GM12878 (cell line): ENCODE measurements around the gene CRTAP. TPM values are rescaled to one million over a fixed set of nuclear protein-coding genes. Genes with fewer than 3 reads are reported as not detected.

ENCODE experiments used
- ATAC-seq: fragments of 200-7000 bp; cut with Tn5 transposase; 3 replicates; pipeline ENCODE4 v1.9.1; 2020; ENCODE audit warnings: mild to moderate bottlenecking, moderate library complexity
- BruUV-seq: library from RNA; stranded (reverse); fragments of 400-500 nt; replicated peaks from 2 replicates; lab custom pipeline; 2021; lab: Mats Ljungman, UMichigan
- CTCF ChIA-PET: fragments of 300-600 bp; sonication (Branson Sonifier 250); formaldehyde crosslinking; extraction: SDS; loops from one replicate; lab custom pipeline; 2021; ENCODE audit warnings: inconsistent platforms; lab: Yijun Ruan, JAX
- POLR2A ChIA-PET: fragments of 350-600 bp; formaldehyde crosslinking; extraction: SDS; loops from one replicate; lab custom pipeline; 2021; ENCODE audit warnings: inconsistent platforms; lab: Charles Lee
- RAD21 ChIA-PET: fragments of 300-600 bp; sonication (Branson Sonifier 250); formaldehyde crosslinking; loops from one replicate; lab custom pipeline; 2023; ENCODE audit warnings: antibody characterized with exemption; ENCODE audit not compliant: unreplicated experiment; lab: Charles Lee
- SMC1A ChIA-PET: fragments of 300-600 bp; sonication (Branson Sonifier 250); formaldehyde crosslinking; loops from one replicate; lab custom pipeline; 2023; ENCODE audit not compliant: unreplicated experiment, uncharacterized antibody; lab: Charles Lee
- DNase-seq: peaks from one replicate; pipeline ENCODE4 v3.0.0-alpha.2; 2011; ENCODE audit warnings: low read depth, low spot score
- FAIRE-seq: peaks from 3 replicates; lab custom pipeline; 2011; peaks lifted over from hg19 to GRCh38; lab: Jason Lieb, UNC
- H2AFZ ChIP-seq: 2 replicates; pipeline ENCODE4 v1.6.0; 2011; ENCODE audit warnings: low read depth, low read length, control low read depth; ENCODE audit not compliant: control insufficient read depth
- H3K27ac ChIP-seq: 2 replicates; pipeline ENCODE4 v1.5.1; 2011; ENCODE audit warnings: control low read depth; ENCODE audit not compliant: control insufficient read depth, insufficient read depth
- H3K27me3 ChIP-seq, 2 experiments: replicated peaks in 1 of 2; 2 replicates each; pipeline versions ENCODE4 v1.6.0 to v1.6.1; 2011; ENCODE audit warnings: low read length in 1 of 2; ENCODE audit not compliant: control insufficient read depth in 2 of 2, insufficient read depth in 2 of 2
- H3K36me3 ChIP-seq, 2 experiments: 2 replicates each; pipeline ENCODE4 v1.5.1; 2011; ENCODE audit warnings: low read length in 1 of 2; ENCODE audit not compliant: control insufficient read depth in 2 of 2, insufficient read depth in 2 of 2
- H3K4me1 ChIP-seq: 2 replicates; pipeline ENCODE4 v1.6.1; 2011; ENCODE audit warnings: mild to moderate bottlenecking, low read length, moderate library complexity, mixed read lengths; ENCODE audit not compliant: control insufficient read depth, insufficient read depth
- H3K4me2 ChIP-seq: 2 replicates; pipeline ENCODE4 v1.6.0; 2011; ENCODE audit warnings: control low read depth; ENCODE audit not compliant: control insufficient read depth, insufficient read depth
- H3K4me3 ChIP-seq: fragments of 200-600 bp; sonication (generic); 2 replicates; pipeline ENCODE4 v1.5.1; 2016
- H3K79me2 ChIP-seq: 2 replicates; pipeline ENCODE4 v1.6.0; 2011; ENCODE audit warnings: low read length; ENCODE audit not compliant: control insufficient read depth, insufficient read depth
- H3K9ac ChIP-seq: 2 replicates; pipeline ENCODE4 v1.8.0; 2011; ENCODE audit warnings: low read length, control low read depth, mixed read lengths; ENCODE audit not compliant: control insufficient read depth, insufficient read depth
- H3K9me3 ChIP-seq: replicated peaks from 3 replicates; pipeline ENCODE4 v1.5.1; 2011; ENCODE audit warnings: mild to moderate bottlenecking, low read length; ENCODE audit not compliant: control insufficient read depth, insufficient read depth
- H4K20me1 ChIP-seq: 2 replicates; pipeline ENCODE4 v1.6.0; 2011; ENCODE audit not compliant: control insufficient read depth, insufficient read depth
- BHLHE40 ChIP-seq, 2 experiments: fragments of 450-650 bp in 1 of 2; IDR thresholded peaks; 2 replicates each; pipeline ENCODE4 v1.6.1; 2011 to 2017; ENCODE audit warnings: low read depth in 2 of 2, borderline replicate concordance in 1 of 2, improper control_type of control experiment in 1 of 2, low read length in 1 of 2, mild to moderate bottlenecking in 1 of 2
- HCFC1 ChIP-seq: fragments of 150-350 bp; IDR thresholded peaks from 2 replicates; pipeline ENCODE4 v1.6.1; 2014; ENCODE audit warnings: low read length
- KDM1A ChIP-seq: fragments of 200-600 bp; sonication (generic); IDR thresholded peaks from 2 replicates; pipeline ENCODE4 v1.6.1; 2016; ENCODE audit warnings: borderline replicate concordance
- PAX5 ChIP-seq: IDR thresholded peaks from 2 replicates; pipeline ENCODE4 v1.6.1; 2011; ENCODE audit warnings: low read depth, low read length, borderline replicate concordance
- POLR2AphosphoS2 ChIP-seq: IDR thresholded peaks from 2 replicates; pipeline ENCODE4 v1.6.1; 2011; ENCODE audit warnings: low read depth, mild to moderate bottlenecking, low read length, improper control_type of control experiment, moderate library complexity
- RELA ChIP-seq: fragments of 450-650 bp; IDR thresholded peaks from 2 replicates; pipeline ENCODE4 v1.8.0; 2014; ENCODE audit warnings: borderline replicate concordance; ENCODE audit not compliant: partially characterized antibody
- WGBS: methylation state at CpG from one replicate; pipeline ENCODE4 v1.1.6; 2016; ENCODE audit warnings: low lambda C conversion rate; ENCODE audit not compliant: insufficient replicate concordance, insufficient coverage; ENCODE audit errors: missing lambda C conversion rate; 5-methylcytosine and 5-hydroxymethylcytosine counted together
- in situ Hi-C: fragments of 300-500 bp; cut with MboI; formaldehyde crosslinking; loops from 9 replicates; pipeline ENCODE4 v1.14.3; 2018; ENCODE audit warnings: mixed read lengths
- intact Hi-C: fragments of 100-400 bp; cut with micrococcal nuclease; formaldehyde crosslinking; loops from one replicate; pipeline ENCODE4 v1.14.2; 2022; ENCODE audit not compliant: unreplicated experiment
- polyA plus RNA-seq, 11 experiments: library from polyadenylated mRNA; depleted of rRNA in 4 of 11; unstranded in 6 of 11; stranded (reverse) in 5 of 11; fragments of >200 nt; fragmentation: Nextera tagmentation in 4 of 11; fragmentation: Illumina TruSeq in 1 of 11; extraction: Ambion mirVana in 4 of 11; extraction: Trizol in 1 of 11; gene quantifications; 1 replicate in 1 of 11; 2 replicates in 10 of 11; pipeline versions ENCODE4 v1.2.1 to v1.2.3, GENCODE V29; 2011 to 2016; ENCODE audit warnings: inconsistent platforms in 2 of 11, missing spikeins in 2 of 11, low read depth in 1 of 11
- total RNA-seq, 4 experiments: library from RNA; depleted of rRNA in 3 of 4; stranded (reverse); fragments of >200 nt in 3 of 4; fragmentation: Illumina TruSeq in 1 of 4; extraction: Trizol in 1 of 4; gene quantifications; 2 replicates each; pipeline versions ENCODE4 v1.2.1 to v1.2.3, GENCODE V29; 2013 to 2021
- TF ChIP-seq, protein P1 (sequence below): IDR thresholded peaks from 2 replicates; pipeline ENCODE4 v1.6.1; 2012; ENCODE audit warnings: mild to moderate bottlenecking, low read depth, low read length
- TF ChIP-seq, protein P2 (sequence below): fragments of 450-650 bp; IDR thresholded peaks from 2 replicates; pipeline ENCODE4 v1.6.1; 2017; ENCODE audit warnings: borderline replicate concordance
- TF ChIP-seq, protein P3 (sequence below): IDR thresholded peaks from 2 replicates; pipeline ENCODE4 v1.6.1; 2012; ENCODE audit warnings: improper control_type of control experiment, low read depth, low read length; ENCODE audit not compliant: insufficient replicate concordance
- TF ChIP-seq, protein P4 (sequence below): IDR thresholded peaks from 2 replicates; pipeline ENCODE4 v1.6.1; 2011; ENCODE audit warnings: low read depth, low read length, improper control_type of control experiment, borderline replicate concordance

The CRTAP gene
- total and polyA plus RNA-seq, 10 of the 15 experiments (the other 5 are each of a cell fraction or from before 2014, with no cell fraction given): 6.0 to 42.3 (median 23.3) TPM

DNA sequence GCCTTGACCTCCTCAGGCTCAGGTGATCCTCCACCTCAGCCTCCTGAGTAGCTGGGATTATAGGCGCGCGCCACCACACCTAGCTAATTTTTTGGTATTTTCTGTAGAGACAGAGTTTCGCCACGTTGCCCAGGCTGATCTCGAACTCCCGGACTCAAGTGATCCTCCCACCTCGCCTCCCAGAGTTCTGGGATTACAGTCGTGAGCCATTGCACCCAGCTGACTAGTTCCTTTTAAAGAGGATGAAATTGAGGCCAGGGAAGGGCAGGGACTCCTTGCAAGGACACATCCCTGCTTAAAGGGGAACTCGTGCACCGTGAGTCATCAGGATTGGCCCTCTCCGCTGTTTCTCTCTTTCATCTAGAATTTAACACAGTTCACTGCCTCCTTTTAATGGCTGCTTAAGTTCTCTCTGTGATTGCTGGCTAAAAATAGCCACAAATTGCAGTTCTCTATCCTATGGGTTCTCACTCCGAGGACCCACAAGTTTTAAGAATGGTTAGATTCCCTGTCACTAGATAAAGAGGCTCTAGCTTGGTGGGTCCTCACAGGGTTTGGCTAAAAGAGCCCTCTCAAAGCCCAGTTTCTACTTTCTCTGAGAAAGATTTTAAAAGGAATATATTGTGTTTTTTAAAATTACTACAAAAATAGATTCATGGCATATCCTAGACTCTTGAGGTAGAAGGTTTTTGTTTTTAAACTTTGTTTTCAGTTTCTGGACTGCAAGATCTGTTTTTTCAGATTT lies 1.4 kb downstream of the CRTAP start:
- no TSS peak for BruUV-seq
- peak overlapping the region; percentile 78 for H3K4me2 ChIP-seq
- in situ Hi-C loops (no loop called here), intact Hi-C loops (no loop called here)
- ChIA-PET SMC1A (interaction anchor here (1.1 to 1.7 kb wide), 4 partner anchors 16 to 315 kb away, joined by 3 to 5 read pairs (median 4); no protein-coding TSS in a partner anchor), CTCF (interaction anchor here (0.6 to 3.5 kb wide), 8 partner anchors 11 to 680 kb away, joined by 3 to 36 read pairs (median 3); no protein-coding TSS in a partner anchor), POLR2A (interaction anchor here (0.6 kb wide), 1 partner anchor 797 kb away, joined by 3 read pairs; no protein-coding TSS in a partner anchor), RAD21 (interaction anchor here (2.1 kb wide), 1 partner anchor 16 kb away, joined by 5 read pairs; no protein-coding TSS in a partner anchor)
- no peaks in the 10 kb centered on the region for H3K79me2 ChIP-seq
- DNase-seq (no peak), FAIRE-seq (peak; percentile 69), ATAC-seq (peak; percentile 24)
- no peaks in the 10 kb centered on the region for H3K9me3 ChIP-seq
- H3K27me3 ChIP-seq: no peaks in the 10 kb centered on the region
- 14% methylated on average over 13 of the region's 13 CpGs for WGBS
- peak overlapping the region; percentile 75 for H3K4me3 ChIP-seq
- H2AFZ ChIP-seq: peak overlapping the region; percentile 54
- no peaks in the 10 kb centered on the region for H4K20me1 ChIP-seq
- H3K4me1 ChIP-seq: peaks cover 24% of the 10 kb centered on the region
- no peaks in the 10 kb centered on the region for H3K36me3 ChIP-seq
- H3K9ac ChIP-seq: peak overlapping the region; percentile 36; the same call in 1 of the 2 replicates
- no peak overlapping the region for H3K27ac ChIP-seq
- TF ChIP-seq, protein P1, sequence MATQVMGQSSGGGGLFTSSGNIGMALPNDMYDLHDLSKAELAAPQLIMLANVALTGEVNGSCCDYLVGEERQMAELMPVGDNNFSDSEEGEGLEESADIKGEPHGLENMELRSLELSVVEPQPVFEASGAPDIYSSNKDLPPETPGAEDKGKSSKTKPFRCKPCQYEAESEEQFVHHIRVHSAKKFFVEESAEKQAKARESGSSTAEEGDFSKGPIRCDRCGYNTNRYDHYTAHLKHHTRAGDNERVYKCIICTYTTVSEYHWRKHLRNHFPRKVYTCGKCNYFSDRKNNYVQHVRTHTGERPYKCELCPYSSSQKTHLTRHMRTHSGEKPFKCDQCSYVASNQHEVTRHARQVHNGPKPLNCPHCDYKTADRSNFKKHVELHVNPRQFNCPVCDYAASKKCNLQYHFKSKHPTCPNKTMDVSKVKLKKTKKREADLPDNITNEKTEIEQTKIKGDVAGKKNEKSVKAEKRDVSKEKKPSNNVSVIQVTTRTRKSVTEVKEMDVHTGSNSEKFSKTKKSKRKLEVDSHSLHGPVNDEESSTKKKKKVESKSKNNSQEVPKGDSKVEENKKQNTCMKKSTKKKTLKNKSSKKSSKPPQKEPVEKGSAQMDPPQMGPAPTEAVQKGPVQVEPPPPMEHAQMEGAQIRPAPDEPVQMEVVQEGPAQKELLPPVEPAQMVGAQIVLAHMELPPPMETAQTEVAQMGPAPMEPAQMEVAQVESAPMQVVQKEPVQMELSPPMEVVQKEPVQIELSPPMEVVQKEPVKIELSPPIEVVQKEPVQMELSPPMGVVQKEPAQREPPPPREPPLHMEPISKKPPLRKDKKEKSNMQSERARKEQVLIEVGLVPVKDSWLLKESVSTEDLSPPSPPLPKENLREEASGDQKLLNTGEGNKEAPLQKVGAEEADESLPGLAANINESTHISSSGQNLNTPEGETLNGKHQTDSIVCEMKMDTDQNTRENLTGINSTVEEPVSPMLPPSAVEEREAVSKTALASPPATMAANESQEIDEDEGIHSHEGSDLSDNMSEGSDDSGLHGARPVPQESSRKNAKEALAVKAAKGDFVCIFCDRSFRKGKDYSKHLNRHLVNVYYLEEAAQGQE: no peak
- TF ChIP-seq, protein P2, sequence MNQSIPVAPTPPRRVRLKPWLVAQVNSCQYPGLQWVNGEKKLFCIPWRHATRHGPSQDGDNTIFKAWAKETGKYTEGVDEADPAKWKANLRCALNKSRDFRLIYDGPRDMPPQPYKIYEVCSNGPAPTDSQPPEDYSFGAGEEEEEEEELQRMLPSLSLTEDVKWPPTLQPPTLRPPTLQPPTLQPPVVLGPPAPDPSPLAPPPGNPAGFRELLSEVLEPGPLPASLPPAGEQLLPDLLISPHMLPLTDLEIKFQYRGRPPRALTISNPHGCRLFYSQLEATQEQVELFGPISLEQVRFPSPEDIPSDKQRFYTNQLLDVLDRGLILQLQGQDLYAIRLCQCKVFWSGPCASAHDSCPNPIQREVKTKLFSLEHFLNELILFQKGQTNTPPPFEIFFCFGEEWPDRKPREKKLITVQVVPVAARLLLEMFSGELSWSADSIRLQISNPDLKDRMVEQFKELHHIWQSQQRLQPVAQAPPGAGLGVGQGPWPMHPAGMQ: no peak
- TF ChIP-seq, protein P3, sequence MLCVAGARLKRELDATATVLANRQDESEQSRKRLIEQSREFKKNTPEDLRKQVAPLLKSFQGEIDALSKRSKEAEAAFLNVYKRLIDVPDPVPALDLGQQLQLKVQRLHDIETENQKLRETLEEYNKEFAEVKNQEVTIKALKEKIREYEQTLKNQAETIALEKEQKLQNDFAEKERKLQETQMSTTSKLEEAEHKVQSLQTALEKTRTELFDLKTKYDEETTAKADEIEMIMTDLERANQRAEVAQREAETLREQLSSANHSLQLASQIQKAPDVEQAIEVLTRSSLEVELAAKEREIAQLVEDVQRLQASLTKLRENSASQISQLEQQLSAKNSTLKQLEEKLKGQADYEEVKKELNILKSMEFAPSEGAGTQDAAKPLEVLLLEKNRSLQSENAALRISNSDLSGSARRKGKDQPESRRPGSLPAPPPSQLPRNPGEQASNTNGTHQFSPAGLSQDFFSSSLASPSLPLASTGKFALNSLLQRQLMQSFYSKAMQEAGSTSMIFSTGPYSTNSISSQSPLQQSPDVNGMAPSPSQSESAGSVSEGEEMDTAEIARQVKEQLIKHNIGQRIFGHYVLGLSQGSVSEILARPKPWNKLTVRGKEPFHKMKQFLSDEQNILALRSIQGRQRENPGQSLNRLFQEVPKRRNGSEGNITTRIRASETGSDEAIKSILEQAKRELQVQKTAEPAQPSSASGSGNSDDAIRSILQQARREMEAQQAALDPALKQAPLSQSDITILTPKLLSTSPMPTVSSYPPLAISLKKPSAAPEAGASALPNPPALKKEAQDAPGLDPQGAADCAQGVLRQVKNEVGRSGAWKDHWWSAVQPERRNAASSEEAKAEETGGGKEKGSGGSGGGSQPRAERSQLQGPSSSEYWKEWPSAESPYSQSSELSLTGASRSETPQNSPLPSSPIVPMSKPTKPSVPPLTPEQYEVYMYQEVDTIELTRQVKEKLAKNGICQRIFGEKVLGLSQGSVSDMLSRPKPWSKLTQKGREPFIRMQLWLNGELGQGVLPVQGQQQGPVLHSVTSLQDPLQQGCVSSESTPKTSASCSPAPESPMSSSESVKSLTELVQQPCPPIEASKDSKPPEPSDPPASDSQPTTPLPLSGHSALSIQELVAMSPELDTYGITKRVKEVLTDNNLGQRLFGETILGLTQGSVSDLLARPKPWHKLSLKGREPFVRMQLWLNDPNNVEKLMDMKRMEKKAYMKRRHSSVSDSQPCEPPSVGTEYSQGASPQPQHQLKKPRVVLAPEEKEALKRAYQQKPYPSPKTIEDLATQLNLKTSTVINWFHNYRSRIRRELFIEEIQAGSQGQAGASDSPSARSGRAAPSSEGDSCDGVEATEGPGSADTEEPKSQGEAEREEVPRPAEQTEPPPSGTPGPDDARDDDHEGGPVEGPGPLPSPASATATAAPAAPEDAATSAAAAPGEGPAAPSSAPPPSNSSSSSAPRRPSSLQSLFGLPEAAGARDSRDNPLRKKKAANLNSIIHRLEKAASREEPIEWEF: no peak
- no peak for TF ChIP-seq HCFC1
- TF ChIP-seq KDM1A: no peak
- no peak for TF ChIP-seq POLR2AphosphoS2
- TF ChIP-seq RELA: no peak
- TF ChIP-seq BHLHE40 (IDR thresholded peaks at IDR 0.05; ENCODE audit: borderline replicate concordance in 1 of 2, low read depth in 2 of 2, low read length in 1 of 2): 0 out of 4 replicates have a peak, but pooled peaks of 1 of the 2 experiments have one; percentile 8
- TF ChIP-seq, protein P4, sequence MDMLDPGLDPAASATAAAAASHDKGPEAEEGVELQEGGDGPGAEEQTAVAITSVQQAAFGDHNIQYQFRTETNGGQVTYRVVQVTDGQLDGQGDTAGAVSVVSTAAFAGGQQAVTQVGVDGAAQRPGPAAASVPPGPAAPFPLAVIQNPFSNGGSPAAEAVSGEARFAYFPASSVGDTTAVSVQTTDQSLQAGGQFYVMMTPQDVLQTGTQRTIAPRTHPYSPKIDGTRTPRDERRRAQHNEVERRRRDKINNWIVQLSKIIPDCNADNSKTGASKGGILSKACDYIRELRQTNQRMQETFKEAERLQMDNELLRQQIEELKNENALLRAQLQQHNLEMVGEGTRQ: no peak
- no peak for TF ChIP-seq PAX5
